OCI-LY3 (cell line): ENCODE results near the gene DCTN1.

Experiments
- CTCF ChIP-seq: fragments of 200-600, 300-600 bp; sonication (generic); IDR thresholded peaks from 2 replicates; pipeline ENCODE4 v1.5.1; 2014; ENCODE audit warnings: antibody characterized with exemption, low read length, low read depth
- EZH2phosphoT487 ChIP-seq: fragments of 200-600 bp; shearing (Covaris generic); IDR thresholded peaks from 2 replicates; pipeline ENCODE4 v1.6.1; 2018; ENCODE audit warnings: antibody characterized with exemption, mixed run types, low read depth

- TF ChIP-seq CTCF (no peak), EZH2phosphoT487 (no peak)
Measured at GRCh38 chr2:74420006-74420405, 39.9 kb upstream of the DCTN1 start.
